Dendritic cell treated with granulocyte-macrophage colony-stimulating factor and Interleukin-4, amounts not matched to agents 40 ng/mL and 50 ng/mL, for 4 days (primary cell): ENCODE results near the gene GLTP.
"Not testable (repeated sequence)": the region's sequence is repeated elsewhere in the genome, so short reads cannot be mapped to it uniquely, and the experiment has no call there.

Experiments used
- H3K27ac Mint-ChIP-seq: one replicate; pipeline ENCODE4 v1.8.0; 2022; ENCODE audit warnings: mild to moderate bottlenecking, mixed read lengths
- H3K27me3 Mint-ChIP-seq: one replicate; pipeline ENCODE4 v1.8.0; 2022; ENCODE audit warnings: mild to moderate bottlenecking, mixed read lengths
- H3K36me3 Mint-ChIP-seq: one replicate; pipeline ENCODE4 v1.8.0; 2022; ENCODE audit warnings: low read depth, mixed read lengths
- H3K4me1 Mint-ChIP-seq: one replicate; pipeline ENCODE4 v1.8.0; 2022; ENCODE audit warnings: low read depth, mixed read lengths
- H3K4me3 Mint-ChIP-seq: one replicate; pipeline ENCODE4 v1.8.0; 2022; ENCODE audit warnings: mild to moderate bottlenecking, moderate library complexity, mixed read lengths
- H3K9me3 Mint-ChIP-seq: one replicate; pipeline ENCODE4 v1.8.0; 2022; ENCODE audit warnings: mixed read lengths
- intact Hi-C: fragments of 100-400 bp; cut with micrococcal nuclease; formaldehyde crosslinking; loops from one replicate; pipeline ENCODE4 v1.15.0; 2022

Gene GLTP

DNA sequence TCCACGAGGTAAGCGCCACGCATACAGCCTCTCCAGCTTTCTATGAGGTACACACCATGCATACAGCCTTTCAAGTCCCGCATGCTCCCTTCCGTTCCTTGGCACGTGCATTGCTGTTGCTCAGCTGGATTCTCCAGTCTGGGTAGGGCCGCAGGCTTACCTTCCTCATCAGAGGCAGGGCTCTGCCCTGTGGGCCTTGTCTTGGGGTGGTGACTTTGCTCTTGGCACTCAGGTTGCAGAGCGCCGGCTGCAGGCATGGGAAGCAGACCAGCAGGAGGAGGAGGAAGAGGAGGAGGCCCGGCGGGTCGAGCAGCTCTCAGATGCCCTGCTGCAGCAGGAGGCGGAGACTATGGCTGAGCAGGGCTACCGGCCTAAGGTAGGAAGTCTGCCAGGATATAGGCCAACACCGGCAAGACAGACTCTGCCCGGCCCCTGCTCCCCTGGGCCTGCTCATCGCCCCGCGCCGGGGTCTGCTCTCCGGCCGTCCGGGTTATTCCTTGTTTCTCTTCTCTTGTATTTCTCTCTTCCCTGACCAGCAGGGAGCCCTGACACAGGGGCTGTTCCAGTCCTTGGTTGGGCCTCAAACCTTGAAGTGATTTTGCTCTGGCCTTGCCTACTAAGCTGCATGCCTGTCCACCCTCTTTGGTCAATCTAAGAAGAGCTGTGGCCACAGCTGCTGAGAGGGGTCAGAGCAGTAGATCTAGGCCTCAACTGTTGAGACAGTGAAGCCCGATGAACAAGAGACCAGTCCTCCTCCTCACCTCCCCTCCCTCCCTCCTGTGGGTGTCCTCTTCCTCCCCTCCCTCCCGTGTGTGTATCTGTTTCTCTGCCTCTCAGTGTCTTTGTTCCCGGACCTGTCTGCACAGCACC is 35.1 kb upstream of the GLTP start:
- intact Hi-C loops: no loop called here
- Mint-ChIP-seq H3K27ac (no peak overlapping the region), H3K4me1 (no peaks in the 10 kb centered on the region), H3K9me3 (no peaks in the 10 kb centered on the region), H3K27me3 (no peaks in the 10 kb centered on the region), H3K36me3 (peaks cover 100% of the 10 kb centered on the region), H3K4me3 (no peak overlapping the region)

DNA sequence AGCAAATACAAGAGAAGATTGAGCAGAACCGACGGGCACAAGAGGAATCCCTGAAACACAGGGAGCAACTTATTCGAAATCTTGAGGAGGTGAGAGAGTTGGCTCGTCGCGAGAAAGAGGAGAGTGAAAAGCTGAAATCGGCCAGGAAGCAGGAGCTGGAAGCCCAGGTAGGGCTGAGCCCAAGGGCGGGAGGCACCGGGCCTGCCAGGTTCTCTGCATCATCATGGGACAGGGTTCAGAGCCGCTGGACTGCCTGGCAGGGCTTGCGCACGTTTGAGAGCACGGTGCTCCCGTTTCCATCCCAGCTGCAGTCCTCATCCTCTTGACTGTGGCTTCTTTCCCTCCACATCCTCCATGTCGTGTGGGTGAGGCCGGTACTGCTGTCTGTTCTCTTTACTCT is 34.1 kb upstream of the GLTP start:
- Mint-ChIP-seq H3K27ac (no peak overlapping the region), H3K9me3 (no peaks in the 10 kb centered on the region), H3K27me3 (no peaks in the 10 kb centered on the region), H3K36me3 (peaks cover 100% of the 10 kb centered on the region), H3K4me1 (no peaks in the 10 kb centered on the region), H3K4me3 (no peak overlapping the region)
- intact Hi-C loops: no loop called here

DNA sequence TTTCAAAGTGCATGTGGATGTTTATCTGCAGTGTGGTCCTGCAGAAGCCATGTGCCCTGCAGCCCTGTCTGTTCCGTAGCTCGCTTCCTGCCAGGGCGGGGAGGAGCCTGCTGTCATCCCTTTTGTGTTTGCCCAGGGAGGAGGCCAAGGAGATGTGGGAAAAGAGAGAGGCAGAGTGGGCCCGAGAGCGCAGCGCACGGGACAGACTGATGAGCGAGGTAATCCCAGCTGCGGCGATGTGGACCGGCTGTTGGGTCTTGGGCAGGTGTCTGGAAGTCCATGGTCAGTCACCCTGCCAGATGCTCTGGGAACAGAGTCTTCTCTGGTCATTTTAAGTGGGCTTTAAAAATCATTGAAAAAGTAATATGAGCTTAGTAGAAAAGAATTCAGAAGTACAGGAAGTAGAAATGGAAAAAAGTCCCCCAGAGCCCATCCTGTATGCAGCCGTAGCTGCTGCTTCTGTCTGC is 32.5 kb upstream of the GLTP start:
- no peak overlapping the region for H3K27ac Mint-ChIP-seq
- intact Hi-C loops: no loop called here
- no peaks in the 10 kb centered on the region for H3K4me1 Mint-ChIP-seq
- H3K27me3 Mint-ChIP-seq: no peaks in the 10 kb centered on the region
- H3K36me3 Mint-ChIP-seq: peaks cover 100% of the 10 kb centered on the region
- H3K9me3 Mint-ChIP-seq: no peaks in the 10 kb centered on the region
- H3K4me3 Mint-ChIP-seq: no peak overlapping the region

DNA sequence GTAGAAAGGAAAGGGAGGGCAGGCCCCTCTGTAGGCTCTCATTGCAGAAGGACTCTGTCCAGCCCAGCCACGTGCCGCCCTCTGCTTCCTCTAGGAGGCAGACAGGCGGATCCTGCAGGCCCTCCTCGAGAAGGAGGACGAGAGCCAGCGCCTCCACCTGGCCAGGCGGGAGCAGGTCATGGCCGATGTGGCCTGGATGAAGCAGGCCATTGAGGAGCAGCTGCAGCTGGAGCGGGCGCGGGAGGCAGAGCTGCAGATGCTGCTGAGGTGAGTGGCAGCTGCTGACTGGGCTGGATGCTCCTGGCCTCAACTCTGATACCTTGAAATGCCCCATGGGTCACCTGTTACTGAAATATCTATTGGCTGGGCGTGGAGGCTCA is 30.6 kb upstream of the GLTP start:
- intact Hi-C loops: no loop called here
- Mint-ChIP-seq H3K27me3 (no peaks in the 10 kb centered on the region), H3K27ac (no peak overlapping the region), H3K9me3 (no peaks in the 10 kb centered on the region), H3K4me1 (peaks cover 4% of the 10 kb centered on the region), H3K4me3 (no peak overlapping the region), H3K36me3 (peaks cover 100% of the 10 kb centered on the region)

DNA sequence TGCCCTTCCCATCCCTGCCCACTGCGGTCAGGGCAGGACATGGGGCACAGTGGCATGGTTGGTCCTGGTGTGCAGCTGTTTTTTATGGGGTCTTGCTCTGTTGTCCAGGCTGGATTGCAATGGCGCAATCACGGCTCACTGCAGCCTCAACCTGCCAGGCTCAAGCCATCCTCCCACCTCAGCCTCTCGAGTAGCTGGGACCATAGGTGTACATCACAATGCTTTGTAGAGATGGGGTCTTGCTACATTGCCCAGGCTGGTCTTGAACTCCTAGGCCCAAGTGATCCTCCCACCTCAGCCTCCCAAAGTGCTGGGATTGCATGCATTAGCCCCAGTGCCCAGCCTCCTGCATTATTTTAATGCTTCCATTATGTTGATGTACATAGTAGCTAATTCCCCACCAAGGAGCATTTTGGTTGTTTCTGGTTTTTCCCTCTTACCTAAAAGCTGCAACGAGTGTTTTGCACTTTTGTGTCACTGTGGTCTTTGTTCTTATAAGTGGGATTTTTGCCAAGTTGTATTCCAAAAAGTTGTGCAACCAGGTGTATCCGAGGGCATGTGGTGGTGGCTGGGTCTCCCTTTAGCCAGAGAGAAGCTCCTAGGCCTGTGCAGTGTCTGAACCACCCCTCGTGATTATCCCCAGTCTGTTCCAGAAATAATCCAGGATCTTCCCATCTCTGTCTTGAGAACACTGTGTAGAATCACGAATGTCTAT is 30.1 kb upstream of the GLTP start:
- no peak overlapping the region for H3K27ac Mint-ChIP-seq
- intact Hi-C loops: no loop called here
- H3K9me3 Mint-ChIP-seq: no peaks in the 10 kb centered on the region
- H3K27me3 Mint-ChIP-seq: no peaks in the 10 kb centered on the region
- H3K4me3 Mint-ChIP-seq: no peak overlapping the region
- peaks cover 4% of the 10 kb centered on the region for H3K4me1 Mint-ChIP-seq
- peaks cover 100% of the 10 kb centered on the region for H3K36me3 Mint-ChIP-seq

DNA sequence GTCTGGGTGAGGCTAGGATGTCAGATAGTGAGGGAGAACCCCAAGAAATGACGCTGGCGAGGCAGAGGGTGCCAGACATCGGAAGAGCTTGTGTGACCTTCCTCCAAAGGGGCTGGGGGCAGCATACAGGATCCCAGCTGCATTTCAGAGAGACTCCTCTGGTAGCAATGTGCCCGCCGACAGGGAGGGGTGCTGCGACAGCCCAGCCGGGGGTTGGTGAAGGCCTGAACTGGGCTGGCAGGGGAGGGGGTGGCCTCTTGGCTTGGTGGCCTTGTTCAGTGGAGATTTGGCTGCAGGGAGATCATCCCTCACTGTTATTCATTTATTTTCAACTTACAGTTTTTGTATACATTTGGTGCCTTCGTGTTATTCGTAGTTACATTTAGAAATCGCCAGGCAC is 25.0 kb upstream of the GLTP start:
- Mint-ChIP-seq H3K4me1 (peaks cover 24% of the 10 kb centered on the region), H3K36me3 (peaks cover 81% of the 10 kb centered on the region), H3K9me3 (no peaks in the 10 kb centered on the region), H3K27ac (no peak overlapping the region), H3K4me3 (no peak overlapping the region), H3K27me3 (no peaks in the 10 kb centered on the region)
- intact Hi-C loops: loop anchor here (10.0 kb wide), 1 partner anchor 50 kb away; no protein-coding TSS in a partner anchor

DNA sequence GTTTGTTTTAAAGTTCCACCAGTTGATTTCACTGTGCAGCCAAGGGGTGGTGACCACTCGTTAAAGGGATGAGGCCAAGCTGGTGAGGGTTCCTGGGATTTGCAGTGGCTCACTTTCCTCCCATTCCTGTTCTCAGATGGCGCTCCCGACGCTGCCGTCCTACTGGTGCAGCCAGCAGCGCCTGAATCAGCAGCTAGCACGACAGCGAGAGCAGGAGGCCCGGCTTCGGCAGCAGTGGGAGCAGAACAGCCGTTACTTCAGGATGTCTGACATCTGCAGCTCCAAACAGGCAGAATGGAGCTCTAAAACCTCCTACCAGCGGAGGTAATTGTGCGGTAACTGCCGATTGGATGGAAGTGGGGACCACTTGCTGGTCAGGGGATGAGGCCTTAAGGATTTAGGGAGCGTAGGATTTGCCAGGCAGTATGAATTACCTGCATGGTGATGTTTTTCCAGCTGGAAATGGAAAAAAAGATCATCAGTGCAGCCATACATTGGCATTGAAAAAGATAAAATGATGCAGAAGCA is 22.6 kb upstream of the GLTP start:
- Mint-ChIP-seq H3K36me3 (peaks cover 62% of the 10 kb centered on the region), H3K27me3 (no peaks in the 10 kb centered on the region), H3K4me1 (peaks cover 28% of the 10 kb centered on the region), H3K27ac (no peak overlapping the region), H3K9me3 (no peaks in the 10 kb centered on the region), H3K4me3 (no peak overlapping the region)
- intact Hi-C loops: loop anchor here (10.0 kb wide), 1 partner anchor 48 kb away; no protein-coding TSS in a partner anchor

DNA sequence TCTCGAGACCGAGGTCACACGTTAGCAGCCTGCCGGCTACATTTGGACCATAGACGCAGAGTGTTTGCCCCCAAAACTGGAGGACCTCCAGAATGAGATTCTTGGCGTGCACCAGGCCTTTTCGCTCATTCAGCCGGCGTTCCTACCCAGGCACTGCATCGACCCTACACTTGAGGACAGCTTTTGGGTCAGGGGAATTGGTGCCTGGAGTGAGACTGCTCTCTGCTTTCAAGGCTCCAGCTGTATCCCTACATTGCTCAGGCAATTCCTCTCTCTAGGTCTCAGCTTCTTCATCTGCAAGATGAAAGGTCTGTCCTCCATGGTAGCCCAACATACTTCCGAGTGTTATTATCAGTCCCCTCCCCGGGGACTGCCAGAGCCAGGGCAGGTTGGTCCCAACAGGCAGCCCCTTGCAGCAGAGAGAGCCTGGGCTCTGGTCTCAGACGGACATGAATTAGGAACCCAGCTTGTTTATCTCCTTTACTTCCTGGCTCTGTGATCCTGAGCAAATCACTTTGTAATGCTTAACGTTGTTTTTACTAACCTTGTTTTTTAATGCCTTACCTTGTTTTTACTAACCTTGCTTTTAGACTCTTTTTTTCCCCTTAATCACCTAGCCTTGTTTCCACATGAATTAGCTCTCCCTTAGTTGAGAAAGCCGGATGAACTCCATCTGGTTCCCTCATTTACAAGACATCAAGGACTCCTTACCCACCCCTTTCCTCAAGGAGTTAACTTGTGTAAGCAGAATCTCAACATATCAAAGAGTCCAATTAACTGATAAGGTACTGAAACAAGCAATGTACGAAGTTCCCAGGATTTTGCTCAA is 20.6 kb upstream of the GLTP start:
- H3K4me1 Mint-ChIP-seq: peaks cover 24% of the 10 kb centered on the region
- peak overlapping the region; percentile 94 for H3K4me3 Mint-ChIP-seq
- no peaks in the 10 kb centered on the region for H3K27me3 Mint-ChIP-seq
- peak overlapping the region; percentile 94 for H3K27ac Mint-ChIP-seq
- H3K36me3 Mint-ChIP-seq: peaks cover 42% of the 10 kb centered on the region
- H3K9me3 Mint-ChIP-seq: no peaks in the 10 kb centered on the region
- intact Hi-C loops: loop anchor here (10.0 kb wide), 1 partner anchor 46 kb away; no protein-coding TSS in a partner anchor

DNA sequence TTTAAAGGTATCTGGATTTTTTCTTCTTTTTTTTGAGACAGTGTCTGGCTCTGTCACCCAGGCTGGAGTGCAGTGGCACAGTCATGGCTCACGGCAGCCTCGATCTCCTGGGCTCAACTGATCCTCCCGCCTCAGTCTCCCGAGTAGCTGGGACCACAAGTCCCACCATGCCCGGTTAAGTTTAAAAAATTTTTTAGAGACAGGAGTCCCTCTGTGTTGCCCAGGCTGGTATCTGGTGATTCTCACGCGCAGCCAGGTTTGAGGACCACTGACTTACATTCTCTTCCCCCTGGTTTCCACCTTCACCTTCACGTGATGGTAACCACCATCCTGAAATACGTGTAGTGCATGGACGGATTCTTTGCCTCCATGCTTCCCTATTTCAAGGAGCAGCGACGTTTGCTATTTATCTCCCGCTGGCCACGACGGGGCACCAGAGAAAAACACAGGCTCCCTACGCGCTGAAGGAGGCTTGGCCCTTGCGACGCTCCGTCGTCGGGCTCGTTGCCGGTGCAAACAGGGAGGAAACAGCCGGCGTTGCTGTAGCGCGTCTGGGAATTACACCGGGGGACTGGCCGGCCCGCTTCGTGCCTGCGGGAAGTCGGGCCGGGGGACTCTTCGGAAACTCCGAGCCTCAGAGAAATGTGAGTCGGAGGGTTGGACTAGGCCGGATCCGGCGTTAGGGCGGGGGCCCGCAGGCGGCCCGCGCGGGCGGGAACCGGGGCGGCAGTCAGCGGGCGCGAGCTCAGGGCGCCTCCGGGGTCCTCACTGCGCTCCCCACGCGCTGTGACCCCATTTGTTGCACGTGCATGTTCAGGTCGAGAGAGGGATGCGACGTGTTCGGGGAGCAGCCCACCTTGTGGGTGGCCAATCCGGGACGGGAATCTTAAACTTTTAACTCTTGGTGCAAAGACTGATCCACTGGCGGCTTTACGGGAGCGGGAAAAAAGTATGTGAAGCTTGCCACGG is 19.7 kb upstream of the GLTP start, which contains the start of gene TCHP:
Gene TCHP (plus strand): TSS at position 492 of the 969 bp plus-strand sequence. CDS start 2,753 bp downstream, outside the sequence.
- no peaks in the 10 kb centered on the region for H3K27me3 Mint-ChIP-seq
- H3K36me3 Mint-ChIP-seq: peaks cover 33% of the 10 kb centered on the region
- intact Hi-C loops: loop anchor here (10.0 kb wide), 1 partner anchor 45 kb away; no protein-coding TSS in a partner anchor
- no peaks in the 10 kb centered on the region for H3K9me3 Mint-ChIP-seq
- peak within 1 kb of the TSS; percentile 94 for H3K4me3 Mint-ChIP-seq
- H3K27ac Mint-ChIP-seq: peak within 1 kb of the TSS; percentile 94
- peaks cover 24% of the 10 kb centered on the region for H3K4me1 Mint-ChIP-seq

DNA sequence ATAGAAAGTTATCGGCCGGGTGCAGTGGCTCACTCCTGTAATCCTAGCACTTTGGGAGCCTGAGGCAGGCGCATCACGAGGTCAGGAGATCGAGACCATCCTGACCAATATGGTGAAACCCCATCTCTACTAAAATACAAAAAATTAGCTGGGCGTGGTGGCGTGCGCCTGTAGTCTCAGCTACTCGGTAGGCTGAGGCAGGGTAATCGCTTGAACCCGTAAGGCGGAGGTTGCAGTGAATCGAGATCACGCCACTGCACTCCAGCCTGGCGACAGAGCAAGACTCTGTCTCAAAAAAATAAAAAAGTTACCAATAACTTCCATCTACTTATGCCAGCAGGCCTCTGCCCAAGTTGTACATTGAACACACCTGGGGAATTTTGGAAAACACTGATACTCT is 19.0 kb upstream of the GLTP start:
- peaks cover 24% of the 10 kb centered on the region for H3K4me1 Mint-ChIP-seq
- H3K27ac Mint-ChIP-seq: peak overlapping the region; percentile 94
- H3K27me3 Mint-ChIP-seq, H3K4me3 Mint-ChIP-seq, intact Hi-C loops, H3K9me3 Mint-ChIP-seq: not testable (repeated sequence)
- H3K36me3 Mint-ChIP-seq: peaks cover 26% of the 10 kb centered on the region

DNA sequence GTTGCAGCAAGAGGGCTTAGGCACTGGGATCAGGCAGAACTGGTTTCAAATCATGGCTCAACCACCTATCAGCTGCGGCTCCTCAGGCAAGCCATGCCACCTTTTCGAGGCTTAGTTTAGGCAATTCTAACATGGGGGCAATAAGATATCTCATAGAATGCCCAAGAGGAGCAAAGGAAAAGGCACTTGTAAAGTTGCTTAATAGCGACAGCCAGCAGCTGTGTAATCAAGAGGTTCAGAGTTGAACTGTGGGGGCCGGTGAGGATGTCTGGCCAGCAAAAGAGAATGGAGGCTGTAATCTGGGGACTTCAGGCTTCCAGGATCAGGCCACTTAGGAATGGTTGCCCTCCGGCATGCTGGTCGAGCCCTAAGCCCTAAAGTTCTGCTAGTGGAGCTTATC is 16.7 kb upstream of the GLTP start:
- H3K27me3 Mint-ChIP-seq: no peaks in the 10 kb centered on the region
- H3K4me3 Mint-ChIP-seq: no peak overlapping the region
- peaks cover 9% of the 10 kb centered on the region for H3K36me3 Mint-ChIP-seq
- H3K27ac Mint-ChIP-seq: no peak overlapping the region
- H3K9me3 Mint-ChIP-seq: no peaks in the 10 kb centered on the region
- intact Hi-C loops: no loop called here
- H3K4me1 Mint-ChIP-seq: peaks cover 39% of the 10 kb centered on the region

DNA sequence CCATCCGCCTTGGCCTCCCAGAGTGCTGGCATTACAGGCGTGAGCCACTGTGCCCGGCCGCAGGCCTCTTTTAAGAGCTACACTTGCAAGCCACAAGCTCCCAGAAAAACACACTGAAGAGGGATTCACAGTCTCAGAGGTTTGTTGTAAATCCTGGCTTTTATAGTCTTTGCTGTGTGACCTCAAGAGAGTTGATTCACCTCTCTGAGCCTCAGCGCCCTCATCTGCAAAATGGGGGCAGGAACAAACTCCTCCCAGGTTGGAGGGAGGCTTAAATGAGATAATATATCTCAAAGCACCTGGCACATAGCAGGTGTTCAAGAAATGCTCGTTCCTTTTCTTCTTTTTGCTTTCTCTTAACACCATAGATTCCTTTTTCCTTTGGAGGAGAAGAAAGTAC is 15.8 kb upstream of the GLTP start:
- no peak overlapping the region for H3K27ac Mint-ChIP-seq
- intact Hi-C loops: no loop called here
- peaks cover 32% of the 10 kb centered on the region for H3K4me1 Mint-ChIP-seq
- H3K27me3 Mint-ChIP-seq: no peaks in the 10 kb centered on the region
- peaks cover 9% of the 10 kb centered on the region for H3K36me3 Mint-ChIP-seq
- H3K4me3 Mint-ChIP-seq: no peak overlapping the region
- H3K9me3 Mint-ChIP-seq: no peaks in the 10 kb centered on the region
